Measurements from ENCODE around the gene PMVK.

- TF ChIP-seq, protein P1, sequence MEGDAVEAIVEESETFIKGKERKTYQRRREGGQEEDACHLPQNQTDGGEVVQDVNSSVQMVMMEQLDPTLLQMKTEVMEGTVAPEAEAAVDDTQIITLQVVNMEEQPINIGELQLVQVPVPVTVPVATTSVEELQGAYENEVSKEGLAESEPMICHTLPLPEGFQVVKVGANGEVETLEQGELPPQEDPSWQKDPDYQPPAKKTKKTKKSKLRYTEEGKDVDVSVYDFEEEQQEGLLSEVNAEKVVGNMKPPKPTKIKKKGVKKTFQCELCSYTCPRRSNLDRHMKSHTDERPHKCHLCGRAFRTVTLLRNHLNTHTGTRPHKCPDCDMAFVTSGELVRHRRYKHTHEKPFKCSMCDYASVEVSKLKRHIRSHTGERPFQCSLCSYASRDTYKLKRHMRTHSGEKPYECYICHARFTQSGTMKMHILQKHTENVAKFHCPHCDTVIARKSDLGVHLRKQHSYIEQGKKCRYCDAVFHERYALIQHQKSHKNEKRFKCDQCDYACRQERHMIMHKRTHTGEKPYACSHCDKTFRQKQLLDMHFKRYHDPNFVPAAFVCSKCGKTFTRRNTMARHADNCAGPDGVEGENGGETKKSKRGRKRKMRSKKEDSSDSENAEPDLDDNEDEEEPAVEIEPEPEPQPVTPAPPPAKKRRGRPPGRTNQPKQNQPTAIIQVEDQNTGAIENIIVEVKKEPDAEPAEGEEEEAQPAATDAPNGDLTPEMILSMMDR (IDR thresholded peaks at IDR 0.05; ENCODE audit: borderline replicate concordance, extremely low read depth, low read length, poor library complexity, severe bottlenecking) = no peak
- no peak for TF ChIP-seq EZH2 (IDR thresholded peaks at IDR 0.05; ENCODE audit: borderline replicate concordance, low read depth, low read length, severe bottlenecking)
These were observed 567 bp downstream of the PMVK start for GRCh38 chr1:154935749-154936554.
